Fibroblast of upper back skin (primary cell): Measurements from ENCODE around the gene FASN.

ENCODE experiments used
- DNase-seq: peaks from one replicate; pipeline ENCODE4 v3.0.0-alpha.2; 2013

Gene FASN

GRCh38 chr17:82101301-82101715, 3.3 kb upstream of the FASN start:
- DNase-seq, result no peak

- no peak for DNase-seq
Measured at GRCh38 chr17:82100502-82101298, 2.7 kb upstream of the FASN start.

GRCh38 chr17:82098939-82099763, 1.1 kb upstream of the FASN start:
- DNase-seq, result no peak

GRCh38 chr17:82097919-82098168, 192 bp downstream of the FASN start:
- DNase-seq, result no peak

GRCh38 chr17:82097184-82097918, 685 bp downstream of the FASN start:
- peak; percentile 22 for DNase-seq

GRCh38 chr17:82096709-82097183, 1.3 kb downstream of the FASN start:
- no peak for DNase-seq

- no peak for DNase-seq
Measured at GRCh38 chr17:82095777-82096708, 2.0 kb downstream of the FASN start.

- no peak for DNase-seq
Measured at GRCh38 chr17:82094931-82095776, 2.9 kb downstream of the FASN start.

GRCh38 chr17:82092995-82093751, 4.9 kb downstream of the FASN start:
- no peak for DNase-seq

- no peak for DNase-seq
Measured at GRCh38 chr17:82092628-82092994, 5.4 kb downstream of the FASN start.

GRCh38 chr17:82092094-82092586, 5.9 kb downstream of the FASN start:
- no peak for DNase-seq

GRCh38 chr17:82091264-82092066, 6.6 kb downstream of the FASN start:
- DNase-seq, result no peak

GRCh38 chr17:82090549-82091263, 7.3 kb downstream of the FASN start:
- DNase-seq, result no peak

- DNase-seq, result no peak
Measured at GRCh38 chr17:82089723-82090548, 8.1 kb downstream of the FASN start.

- DNase-seq, result no peak
Measured at GRCh38 chr17:82088838-82089722, 9.0 kb downstream of the FASN start.

GRCh38 chr17:82087961-82088837, 9.8 kb downstream of the FASN start:
- DNase-seq, result no peak
